HepG2 (cell line): ENCODE data around the gene ALDH3B1. TPM values are rescaled to one million over a fixed set of nuclear protein-coding genes. Genes with fewer than 3 reads are reported as not detected.

Experiments
- CHD2 ChIP-seq: IDR thresholded peaks from 2 replicates; pipeline ENCODE4 v1.6.1; 2011; ENCODE audit warnings: low read depth, low read length, improper control_type of control experiment
- CREM ChIP-seq, 2 experiments: sonication (generic) in 1 of 2; formaldehyde crosslinking in 1 of 2; IDR thresholded peaks; 2 replicates each; pipeline versions ENCODE4 v1.4.0 to v1.6.1; 2016 to 2020; ENCODE audit warnings: antibody characterized with exemption in 1 of 2, mild to moderate bottlenecking in 1 of 2, missing genetic modification reagents in 1 of 2
- FOXK1 ChIP-seq: sonication (generic); formaldehyde crosslinking; IDR thresholded peaks from 2 replicates; pipeline ENCODE4 v1.4.0; 2020; ENCODE audit warnings: low read depth, missing genetic modification reagents, borderline replicate concordance
- JUNB ChIP-seq: sonication (generic); formaldehyde crosslinking; IDR thresholded peaks from 2 replicates; pipeline ENCODE4 v1.8.0; 2022; ENCODE audit warnings: missing genetic modification reagents, mild to moderate bottlenecking, borderline replicate concordance
- PAWR ChIP-seq: sonication (generic); formaldehyde crosslinking; IDR thresholded peaks from 2 replicates; pipeline ENCODE4 v1.4.0; 2020; ENCODE audit warnings: missing genetic modification reagents, mild to moderate bottlenecking, borderline replicate concordance
- PRDM10 ChIP-seq: sonication (generic); formaldehyde crosslinking; IDR thresholded peaks from 2 replicates; pipeline ENCODE4 v1.4.0; 2020; ENCODE audit warnings: low read depth, missing genetic modification reagents
- ZFX ChIP-seq: sonication (generic); formaldehyde crosslinking; IDR thresholded peaks from 2 replicates; pipeline ENCODE4 v1.4.0; 2020; ENCODE audit warnings: mild to moderate bottlenecking, low read depth, missing genetic modification reagents, moderate library complexity
- ZKSCAN8 ChIP-seq: IDR thresholded peaks from 2 replicates; pipeline ENCODE4 v1.6.1; 2016; ENCODE audit warnings: borderline replicate concordance, missing genetic modification reagents, missing compliant biosample characterization
- ZMYM3 ChIP-seq: sonication (generic); formaldehyde crosslinking; IDR thresholded peaks from 2 replicates; pipeline ENCODE4 v1.5.1; 2020; ENCODE audit warnings: mild to moderate bottlenecking, missing genetic modification reagents
- ZNF121 ChIP-seq: sonication (generic); formaldehyde crosslinking; IDR thresholded peaks from 2 replicates; pipeline ENCODE4 v1.5.0; 2020; ENCODE audit warnings: mild to moderate bottlenecking, missing genetic modification reagents
- ZNF263 ChIP-seq: sonication (generic); formaldehyde crosslinking; IDR thresholded peaks from 2 replicates; pipeline ENCODE4 v1.4.0; 2020; ENCODE audit warnings: missing genetic modification reagents
- ZNF337 ChIP-seq: sonication (generic); formaldehyde crosslinking; IDR thresholded peaks from 2 replicates; pipeline ENCODE4 v1.5.1; 2020; ENCODE audit warnings: missing genetic modification reagents, low read depth, mild to moderate bottlenecking, borderline replicate concordance
- ZNF350 ChIP-seq: sonication (generic); formaldehyde crosslinking; IDR thresholded peaks from 2 replicates; pipeline ENCODE4 v1.4.0; 2020; ENCODE audit warnings: mild to moderate bottlenecking, low read depth, missing genetic modification reagents, borderline replicate concordance
- ZNF615 ChIP-seq: sonication (generic); formaldehyde crosslinking; IDR thresholded peaks from 2 replicates; pipeline ENCODE4 v1.5.0; 2020; ENCODE audit warnings: mild to moderate bottlenecking, missing genetic modification reagents, borderline replicate concordance
- ZNF672 ChIP-seq: sonication (generic); formaldehyde crosslinking; IDR thresholded peaks from 2 replicates; pipeline ENCODE4 v1.8.1; 2022; ENCODE audit warnings: missing genetic modification reagents
- ZSCAN30 ChIP-seq: sonication (generic); formaldehyde crosslinking; IDR thresholded peaks from 2 replicates; pipeline ENCODE4 v1.5.0; 2020; ENCODE audit warnings: mild to moderate bottlenecking, missing genetic modification reagents
- polyA plus RNA-seq, 8 experiments: library from polyadenylated mRNA; depleted of rRNA in 3 of 8; stranded (reverse) in 7 of 8; unstranded in 1 of 8; fragments of >200 nt; fragmentation: Illumina TruSeq in 4 of 8; extraction: Trizol in 4 of 8; gene quantifications; 2 replicates each; pipeline versions ENCODE4 v1.2.1 to v1.2.3, GENCODE V29; 2011 to 2016; ENCODE audit warnings: low read depth in 4 of 8, missing spikeins in 1 of 8, mixed read lengths in 1 of 8; ENCODE audit not compliant: insufficient read depth in 1 of 8
- total RNA-seq, 5 experiments: library from RNA; depleted of rRNA; stranded (reverse); fragments of >200 nt; fragmentation: Illumina TruSeq; extraction: Trizol; gene quantifications; 2 replicates each; pipeline ENCODE4 v1.2.3, GENCODE V29; 2016; ENCODE audit warnings: low read depth in 1 of 5
- TF ChIP-seq, protein P1 (sequence below): sonication (generic); formaldehyde crosslinking; conservative IDR thresholded peaks from 2 replicates; pipeline ENCODE4 v1.4.0; 2020; ENCODE audit warnings: missing genetic modification reagents
- TF ChIP-seq, protein P2 (sequence below): sonication (generic); formaldehyde crosslinking; IDR thresholded peaks from 2 replicates; pipeline ENCODE4 v1.5.1; 2020; ENCODE audit warnings: mild to moderate bottlenecking, missing genetic modification reagents, moderate library complexity

The ALDH3B1 gene
- total and polyA plus RNA-seq, 2 of the 13 experiments (the other 11 are each of a cell fraction or from before 2014, with no cell fraction given) = 4.0 to 6.7 TPM

GRCh38 chr11:68053981-68054812 is 44.1 kb downstream of the ALDH3B1 start (continued):
- TF ChIP-seq PRDM10 (CRISPR knock-in tag) = no peak
- no peak for TF ChIP-seq JUNB (CRISPR knock-in tag)
- TF ChIP-seq ZNF263 (CRISPR knock-in tag) = peak; percentile 52; the same call in 1 of the 2 replicates
- TF ChIP-seq, protein P1, sequence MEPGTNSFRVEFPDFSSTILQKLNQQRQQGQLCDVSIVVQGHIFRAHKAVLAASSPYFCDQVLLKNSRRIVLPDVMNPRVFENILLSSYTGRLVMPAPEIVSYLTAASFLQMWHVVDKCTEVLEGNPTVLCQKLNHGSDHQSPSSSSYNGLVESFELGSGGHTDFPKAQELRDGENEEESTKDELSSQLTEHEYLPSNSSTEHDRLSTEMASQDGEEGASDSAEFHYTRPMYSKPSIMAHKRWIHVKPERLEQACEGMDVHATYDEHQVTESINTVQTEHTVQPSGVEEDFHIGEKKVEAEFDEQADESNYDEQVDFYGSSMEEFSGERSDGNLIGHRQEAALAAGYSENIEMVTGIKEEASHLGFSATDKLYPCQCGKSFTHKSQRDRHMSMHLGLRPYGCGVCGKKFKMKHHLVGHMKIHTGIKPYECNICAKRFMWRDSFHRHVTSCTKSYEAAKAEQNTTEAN = no peak
- TF ChIP-seq CHD2 = no peak
- TF ChIP-seq FOXK1 (CRISPR knock-in tag) = no peak
- TF ChIP-seq ZFX (CRISPR knock-in tag) = no peak
- no peak for TF ChIP-seq ZNF350
- TF ChIP-seq ZNF121 (CRISPR knock-in tag) = no peak
- no peak for TF ChIP-seq ZMYM3 (CRISPR knock-in tag)
- no peak for TF ChIP-seq ZNF672 (CRISPR knock-in tag)
- TF ChIP-seq, protein P2, sequence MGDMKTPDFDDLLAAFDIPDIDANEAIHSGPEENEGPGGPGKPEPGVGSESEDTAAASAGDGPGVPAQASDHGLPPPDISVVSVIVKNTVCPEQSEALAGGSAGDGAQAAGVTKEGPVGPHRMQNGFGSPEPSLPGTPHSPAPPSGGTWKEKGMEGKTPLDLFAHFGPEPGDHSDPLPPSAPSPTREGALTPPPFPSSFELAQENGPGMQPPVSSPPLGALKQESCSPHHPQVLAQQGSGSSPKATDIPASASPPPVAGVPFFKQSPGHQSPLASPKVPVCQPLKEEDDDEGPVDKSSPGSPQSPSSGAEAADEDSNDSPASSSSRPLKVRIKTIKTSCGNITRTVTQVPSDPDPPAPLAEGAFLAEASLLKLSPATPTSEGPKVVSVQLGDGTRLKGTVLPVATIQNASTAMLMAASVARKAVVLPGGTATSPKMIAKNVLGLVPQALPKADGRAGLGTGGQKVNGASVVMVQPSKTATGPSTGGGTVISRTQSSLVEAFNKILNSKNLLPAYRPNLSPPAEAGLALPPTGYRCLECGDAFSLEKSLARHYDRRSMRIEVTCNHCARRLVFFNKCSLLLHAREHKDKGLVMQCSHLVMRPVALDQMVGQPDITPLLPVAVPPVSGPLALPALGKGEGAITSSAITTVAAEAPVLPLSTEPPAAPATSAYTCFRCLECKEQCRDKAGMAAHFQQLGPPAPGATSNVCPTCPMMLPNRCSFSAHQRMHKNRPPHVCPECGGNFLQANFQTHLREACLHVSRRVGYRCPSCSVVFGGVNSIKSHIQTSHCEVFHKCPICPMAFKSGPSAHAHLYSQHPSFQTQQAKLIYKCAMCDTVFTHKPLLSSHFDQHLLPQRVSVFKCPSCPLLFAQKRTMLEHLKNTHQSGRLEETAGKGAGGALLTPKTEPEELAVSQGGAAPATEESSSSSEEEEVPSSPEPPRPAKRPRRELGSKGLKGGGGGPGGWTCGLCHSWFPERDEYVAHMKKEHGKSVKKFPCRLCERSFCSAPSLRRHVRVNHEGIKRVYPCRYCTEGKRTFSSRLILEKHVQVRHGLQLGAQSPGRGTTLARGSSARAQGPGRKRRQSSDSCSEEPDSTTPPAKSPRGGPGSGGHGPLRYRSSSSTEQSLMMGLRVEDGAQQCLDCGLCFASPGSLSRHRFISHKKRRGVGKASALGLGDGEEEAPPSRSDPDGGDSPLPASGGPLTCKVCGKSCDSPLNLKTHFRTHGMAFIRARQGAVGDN (CRISPR knock-in tag) = no peak; the same call in 1 of the 2 replicates
- no peak for TF ChIP-seq ZSCAN30 (CRISPR knock-in tag)
- no peak for TF ChIP-seq CREM (IDR thresholded peaks at IDR 0.05)
- TF ChIP-seq CREM (CRISPR knock-in tag; IDR thresholded peaks at IDR 0.05) = no peak
- no peak for TF ChIP-seq PAWR
- no peak for TF ChIP-seq ZNF337
- no peak for TF ChIP-seq ZNF615 (CRISPR knock-in tag)
- no peak for TF ChIP-seq ZKSCAN8 (CRISPR knock-in tag)
